Astrocyte (in vitro differentiated cells and primary cell): ENCODE measurements around the gene PPP6R3. TPM values are rescaled to one million over a fixed set of nuclear protein-coding genes. Genes with fewer than 3 reads are reported as not detected.

Experiments used
- DNase-seq: peaks from one replicate; pipeline ENCODE4 v3.0.0-alpha.2; 2010; ENCODE audit warnings: low read depth
- FAIRE-seq: peaks from 2 replicates; lab custom pipeline; 2011; peaks lifted over from hg19 to GRCh38; lab: Jason Lieb, UNC
- H2AFZ ChIP-seq: 2 replicates; pipeline ENCODE4 v1.6.0; 2012; ENCODE audit warnings: low read depth, low read length, inconsistent platforms
- H3K27ac ChIP-seq: 2 replicates; pipeline ENCODE4 v1.5.1; 2011; ENCODE audit warnings: low read depth, low read length, inconsistent platforms
- H3K27me3 ChIP-seq: 2 replicates; pipeline ENCODE4 v1.6.0; 2011; ENCODE audit warnings: low read length, inconsistent platforms; ENCODE audit not compliant: insufficient read depth
- H3K36me3 ChIP-seq: 2 replicates; pipeline ENCODE4 v1.5.1; 2011; ENCODE audit warnings: low read length, inconsistent platforms; ENCODE audit not compliant: insufficient read depth
- H3K4me1 ChIP-seq: 2 replicates; pipeline ENCODE4 v1.5.1; 2011; ENCODE audit warnings: low read length, inconsistent platforms; ENCODE audit not compliant: insufficient read depth
- H3K4me2 ChIP-seq: 2 replicates; pipeline ENCODE4 v1.6.0; 2012; ENCODE audit warnings: low read length, inconsistent platforms
- H3K4me3 ChIP-seq: 2 replicates; pipeline ENCODE4 v1.5.1; 2011; ENCODE audit warnings: low read depth, mild to moderate bottlenecking, low read length, inconsistent platforms; ENCODE audit not compliant: insufficient read depth
- H3K79me2 ChIP-seq: 2 replicates; pipeline ENCODE4 v1.6.0; 2012; ENCODE audit warnings: mild to moderate bottlenecking, low read length, inconsistent platforms; ENCODE audit not compliant: insufficient read depth
- H3K9ac ChIP-seq: 2 replicates; pipeline ENCODE4 v1.6.0; 2012; ENCODE audit warnings: mild to moderate bottlenecking, low read length, inconsistent platforms
- H3K9me3 ChIP-seq: 2 replicates; pipeline ENCODE4 v1.5.1; 2012; ENCODE audit warnings: low read depth, mild to moderate bottlenecking, low read length, inconsistent platforms; ENCODE audit not compliant: insufficient read depth
- H4K20me1 ChIP-seq: 2 replicates; pipeline ENCODE4 v1.6.0; 2012; ENCODE audit warnings: low read length, inconsistent platforms; ENCODE audit not compliant: insufficient read depth
- H3K27ac Mint-ChIP-seq: one replicate; pipeline ENCODE4 v1.8.0; 2021; ENCODE audit warnings: mild to moderate bottlenecking, mixed read lengths; ENCODE audit not compliant: unreplicated experiment
- H3K27me3 Mint-ChIP-seq: one replicate; pipeline ENCODE4 v1.8.0; 2021; ENCODE audit warnings: low read depth, mixed read lengths; ENCODE audit not compliant: unreplicated experiment
- H3K36me3 Mint-ChIP-seq: one replicate; pipeline ENCODE4 v1.8.0; 2021; ENCODE audit warnings: low read depth, mixed read lengths; ENCODE audit not compliant: unreplicated experiment
- H3K4me1 Mint-ChIP-seq: one replicate; pipeline ENCODE4 v1.8.0; 2021; ENCODE audit warnings: low read depth, mixed read lengths; ENCODE audit not compliant: unreplicated experiment
- H3K4me3 Mint-ChIP-seq: one replicate; pipeline ENCODE4 v1.8.0; 2021; ENCODE audit warnings: mild to moderate bottlenecking, moderate library complexity, mixed read lengths; ENCODE audit not compliant: unreplicated experiment
- H3K9me3 Mint-ChIP-seq: one replicate; pipeline ENCODE4 v1.8.0; 2021; ENCODE audit warnings: mild to moderate bottlenecking, mixed read lengths; ENCODE audit not compliant: unreplicated experiment
- CTCF ChIP-seq: IDR thresholded peaks from 2 replicates; pipeline ENCODE4 v1.5.1; 2011; ENCODE audit warnings: low read depth, mild to moderate bottlenecking, inconsistent platforms, low read length, moderate library complexity; ENCODE audit not compliant: insufficient read depth
- EZH2 ChIP-seq: IDR thresholded peaks from 2 replicates; pipeline ENCODE4 v1.6.1; 2012; ENCODE audit warnings: mild to moderate bottlenecking, low read length, inconsistent platforms; ENCODE audit not compliant: insufficient read depth
- total RNA-seq: library from RNA; stranded (reverse); gene quantifications from 2 replicates; pipeline ENCODE4 v1.2.1, GENCODE V29; 2021

The PPP6R3 gene
- total RNA-seq, 1 donor from 2014 or later, result 97.8 TPM

- H3K9me3 ChIP-seq, result no peaks in the 10 kb centered on the region
- H3K4me1 Mint-ChIP-seq, result peaks cover 1% of the 10 kb centered on the region
- peaks cover 23% of the 10 kb centered on the region for H3K36me3 Mint-ChIP-seq
Measured at GRCh38 chr11:68591719-68592118, 131.2 kb downstream of the PPP6R3 start.

GRCh38 chr11:68593441-68593840 lies 132.9 kb downstream of the PPP6R3 start:
- Histone ChIP-seq H3K36me3 (peaks cover 49% of the 10 kb centered on the region), H2AFZ (no peak overlapping the region), H3K9ac (no peak overlapping the region), H3K9me3 (no peaks in the 10 kb centered on the region), H3K27me3 (no peaks in the 10 kb centered on the region), H3K4me2 (no peak overlapping the region), H3K4me1 (peaks cover 3% of the 10 kb centered on the region), H3K4me3 (no peak overlapping the region), H3K79me2 (peaks cover 6% of the 10 kb centered on the region), H3K27ac (no peak overlapping the region), H4K20me1 (peaks cover 38% of the 10 kb centered on the region)
- Mint-ChIP-seq H3K4me1 (peaks cover 5% of the 10 kb centered on the region), H3K9me3 (no peaks in the 10 kb centered on the region), H3K27ac (no peak overlapping the region), H3K27me3 (no peaks in the 10 kb centered on the region), H3K4me3 (no peak overlapping the region), H3K36me3 (peaks cover 27% of the 10 kb centered on the region)
- DNase-seq (no peak), FAIRE-seq (no peak)
- TF ChIP-seq EZH2 (no peak), CTCF (no peak)

More at GRCh38 chr11:68591719-68592118, 131.2 kb downstream of the PPP6R3 start:
- Histone ChIP-seq H3K27me3 (no peaks in the 10 kb centered on the region), H2AFZ (no peak overlapping the region), H4K20me1 (peaks cover 28% of the 10 kb centered on the region), H3K9ac (no peak overlapping the region), H3K4me3 (no peak overlapping the region), H3K79me2 (peaks cover 6% of the 10 kb centered on the region), H3K27ac (no peak overlapping the region), H3K36me3 (peaks cover 48% of the 10 kb centered on the region), H3K4me2 (no peak overlapping the region), H3K4me1 (no peaks in the 10 kb centered on the region)
- no peaks in the 10 kb centered on the region for H3K9me3 Mint-ChIP-seq
- TF ChIP-seq CTCF, result no peak
- TF ChIP-seq EZH2, result no peak
- no peak for DNase-seq
- H3K4me3 Mint-ChIP-seq, result no peak overlapping the region
- H3K27ac Mint-ChIP-seq, result no peak overlapping the region
- FAIRE-seq, result no peak
- no peaks in the 10 kb centered on the region for H3K27me3 Mint-ChIP-seq

- Mint-ChIP-seq H3K27me3 (no peaks in the 10 kb centered on the region), H3K36me3 (peaks cover 28% of the 10 kb centered on the region), H3K4me3 (no peak overlapping the region), H3K27ac (no peak overlapping the region), H3K4me1 (peaks cover 12% of the 10 kb centered on the region), H3K9me3 (no peaks in the 10 kb centered on the region)
- H2AFZ ChIP-seq, result no peak overlapping the region
- peaks cover 43% of the 10 kb centered on the region for H4K20me1 ChIP-seq
- peaks cover 6% of the 10 kb centered on the region for H3K79me2 ChIP-seq
- H3K27me3 ChIP-seq, result no peaks in the 10 kb centered on the region
- H3K4me2 ChIP-seq, result no peak overlapping the region
- H3K27ac ChIP-seq, result no peak overlapping the region
- no peak overlapping the region for H3K4me3 ChIP-seq
- no peaks in the 10 kb centered on the region for H3K9me3 ChIP-seq
- DNase-seq (no peak), FAIRE-seq (no peak)
- peaks cover 3% of the 10 kb centered on the region for H3K4me1 ChIP-seq
- H3K36me3 ChIP-seq, result peaks cover 49% of the 10 kb centered on the region
- no peak overlapping the region for H3K9ac ChIP-seq
- TF ChIP-seq EZH2 (no peak), CTCF (no peak)
Measured at GRCh38 chr11:68594123-68594522, 133.6 kb downstream of the PPP6R3 start.
